ENCODE measurements around the gene GATA3. TPM values are rescaled to one million over a fixed set of nuclear protein-coding genes. Genes with fewer than 3 reads are reported as not detected.

GATA3 gene
- total and polyA plus RNA-seq, 2 of the 8 experiments (the other 6 are each of a cell fraction or from before 2014, with no cell fraction given) = 0.02 to 0.43 TPM

DNA sequence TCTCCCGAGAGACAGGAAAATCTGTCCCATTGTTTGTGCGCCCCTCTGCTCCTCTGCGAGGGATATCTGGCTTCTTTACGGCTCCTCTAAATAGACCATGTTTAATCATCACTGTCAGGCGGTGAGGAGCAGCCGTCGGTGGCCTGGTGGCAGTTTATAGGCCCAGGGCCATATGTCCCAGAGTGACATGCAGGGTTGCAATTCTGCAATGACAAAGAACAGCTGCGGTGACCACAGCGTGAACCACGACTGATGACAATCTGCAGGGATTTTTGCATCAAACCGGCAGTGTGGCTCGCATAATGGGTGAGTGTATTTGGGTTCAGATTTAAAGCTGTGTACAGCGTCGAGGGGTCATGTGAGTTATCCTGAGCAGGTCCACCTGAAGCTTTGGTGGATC is 41.5 kb downstream of the GATA3 start (continued):
- TF ChIP-seq, protein P1, sequence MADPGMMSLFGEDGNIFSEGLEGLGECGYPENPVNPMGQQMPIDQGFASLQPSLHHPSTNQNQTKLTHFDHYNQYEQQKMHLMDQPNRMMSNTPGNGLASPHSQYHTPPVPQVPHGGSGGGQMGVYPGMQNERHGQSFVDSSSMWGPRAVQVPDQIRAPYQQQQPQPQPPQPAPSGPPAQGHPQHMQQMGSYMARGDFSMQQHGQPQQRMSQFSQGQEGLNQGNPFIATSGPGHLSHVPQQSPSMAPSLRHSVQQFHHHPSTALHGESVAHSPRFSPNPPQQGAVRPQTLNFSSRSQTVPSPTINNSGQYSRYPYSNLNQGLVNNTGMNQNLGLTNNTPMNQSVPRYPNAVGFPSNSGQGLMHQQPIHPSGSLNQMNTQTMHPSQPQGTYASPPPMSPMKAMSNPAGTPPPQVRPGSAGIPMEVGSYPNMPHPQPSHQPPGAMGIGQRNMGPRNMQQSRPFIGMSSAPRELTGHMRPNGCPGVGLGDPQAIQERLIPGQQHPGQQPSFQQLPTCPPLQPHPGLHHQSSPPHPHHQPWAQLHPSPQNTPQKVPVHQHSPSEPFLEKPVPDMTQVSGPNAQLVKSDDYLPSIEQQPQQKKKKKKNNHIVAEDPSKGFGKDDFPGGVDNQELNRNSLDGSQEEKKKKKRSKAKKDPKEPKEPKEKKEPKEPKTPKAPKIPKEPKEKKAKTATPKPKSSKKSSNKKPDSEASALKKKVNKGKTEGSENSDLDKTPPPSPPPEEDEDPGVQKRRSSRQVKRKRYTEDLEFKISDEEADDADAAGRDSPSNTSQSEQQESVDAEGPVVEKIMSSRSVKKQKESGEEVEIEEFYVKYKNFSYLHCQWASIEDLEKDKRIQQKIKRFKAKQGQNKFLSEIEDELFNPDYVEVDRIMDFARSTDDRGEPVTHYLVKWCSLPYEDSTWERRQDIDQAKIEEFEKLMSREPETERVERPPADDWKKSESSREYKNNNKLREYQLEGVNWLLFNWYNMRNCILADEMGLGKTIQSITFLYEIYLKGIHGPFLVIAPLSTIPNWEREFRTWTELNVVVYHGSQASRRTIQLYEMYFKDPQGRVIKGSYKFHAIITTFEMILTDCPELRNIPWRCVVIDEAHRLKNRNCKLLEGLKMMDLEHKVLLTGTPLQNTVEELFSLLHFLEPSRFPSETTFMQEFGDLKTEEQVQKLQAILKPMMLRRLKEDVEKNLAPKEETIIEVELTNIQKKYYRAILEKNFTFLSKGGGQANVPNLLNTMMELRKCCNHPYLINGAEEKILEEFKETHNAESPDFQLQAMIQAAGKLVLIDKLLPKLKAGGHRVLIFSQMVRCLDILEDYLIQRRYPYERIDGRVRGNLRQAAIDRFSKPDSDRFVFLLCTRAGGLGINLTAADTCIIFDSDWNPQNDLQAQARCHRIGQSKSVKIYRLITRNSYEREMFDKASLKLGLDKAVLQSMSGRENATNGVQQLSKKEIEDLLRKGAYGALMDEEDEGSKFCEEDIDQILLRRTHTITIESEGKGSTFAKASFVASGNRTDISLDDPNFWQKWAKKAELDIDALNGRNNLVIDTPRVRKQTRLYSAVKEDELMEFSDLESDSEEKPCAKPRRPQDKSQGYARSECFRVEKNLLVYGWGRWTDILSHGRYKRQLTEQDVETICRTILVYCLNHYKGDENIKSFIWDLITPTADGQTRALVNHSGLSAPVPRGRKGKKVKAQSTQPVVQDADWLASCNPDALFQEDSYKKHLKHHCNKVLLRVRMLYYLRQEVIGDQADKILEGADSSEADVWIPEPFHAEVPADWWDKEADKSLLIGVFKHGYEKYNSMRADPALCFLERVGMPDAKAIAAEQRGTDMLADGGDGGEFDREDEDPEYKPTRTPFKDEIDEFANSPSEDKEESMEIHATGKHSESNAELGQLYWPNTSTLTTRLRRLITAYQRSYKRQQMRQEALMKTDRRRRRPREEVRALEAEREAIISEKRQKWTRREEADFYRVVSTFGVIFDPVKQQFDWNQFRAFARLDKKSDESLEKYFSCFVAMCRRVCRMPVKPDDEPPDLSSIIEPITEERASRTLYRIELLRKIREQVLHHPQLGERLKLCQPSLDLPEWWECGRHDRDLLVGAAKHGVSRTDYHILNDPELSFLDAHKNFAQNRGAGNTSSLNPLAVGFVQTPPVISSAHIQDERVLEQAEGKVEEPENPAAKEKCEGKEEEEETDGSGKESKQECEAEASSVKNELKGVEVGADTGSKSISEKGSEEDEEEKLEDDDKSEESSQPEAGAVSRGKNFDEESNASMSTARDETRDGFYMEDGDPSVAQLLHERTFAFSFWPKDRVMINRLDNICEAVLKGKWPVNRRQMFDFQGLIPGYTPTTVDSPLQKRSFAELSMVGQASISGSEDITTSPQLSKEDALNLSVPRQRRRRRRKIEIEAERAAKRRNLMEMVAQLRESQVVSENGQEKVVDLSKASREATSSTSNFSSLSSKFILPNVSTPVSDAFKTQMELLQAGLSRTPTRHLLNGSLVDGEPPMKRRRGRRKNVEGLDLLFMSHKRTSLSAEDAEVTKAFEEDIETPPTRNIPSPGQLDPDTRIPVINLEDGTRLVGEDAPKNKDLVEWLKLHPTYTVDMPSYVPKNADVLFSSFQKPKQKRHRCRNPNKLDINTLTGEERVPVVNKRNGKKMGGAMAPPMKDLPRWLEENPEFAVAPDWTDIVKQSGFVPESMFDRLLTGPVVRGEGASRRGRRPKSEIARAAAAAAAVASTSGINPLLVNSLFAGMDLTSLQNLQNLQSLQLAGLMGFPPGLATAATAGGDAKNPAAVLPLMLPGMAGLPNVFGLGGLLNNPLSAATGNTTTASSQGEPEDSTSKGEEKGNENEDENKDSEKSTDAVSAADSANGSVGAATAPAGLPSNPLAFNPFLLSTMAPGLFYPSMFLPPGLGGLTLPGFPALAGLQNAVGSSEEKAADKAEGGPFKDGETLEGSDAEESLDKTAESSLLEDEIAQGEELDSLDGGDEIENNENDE (IDR thresholded peaks at IDR 0.05; ENCODE audit: insufficient replicate concordance, low read length) = no peak
- TF ChIP-seq TAF1 (IDR thresholded peaks at IDR 0.05; ENCODE audit: low read depth, low read length) = no peak
- no peak for TF ChIP-seq RBBP5 (IDR thresholded peaks at IDR 0.05; ENCODE audit: borderline replicate concordance, low read depth, low read length)
- no peak for TF ChIP-seq ASH2L (IDR thresholded peaks at IDR 0.05; ENCODE audit: low read length)

Measured in H1 (cell line).